ENCODE measurements around the gene UBXN11.

The UBXN11 gene

DNA sequence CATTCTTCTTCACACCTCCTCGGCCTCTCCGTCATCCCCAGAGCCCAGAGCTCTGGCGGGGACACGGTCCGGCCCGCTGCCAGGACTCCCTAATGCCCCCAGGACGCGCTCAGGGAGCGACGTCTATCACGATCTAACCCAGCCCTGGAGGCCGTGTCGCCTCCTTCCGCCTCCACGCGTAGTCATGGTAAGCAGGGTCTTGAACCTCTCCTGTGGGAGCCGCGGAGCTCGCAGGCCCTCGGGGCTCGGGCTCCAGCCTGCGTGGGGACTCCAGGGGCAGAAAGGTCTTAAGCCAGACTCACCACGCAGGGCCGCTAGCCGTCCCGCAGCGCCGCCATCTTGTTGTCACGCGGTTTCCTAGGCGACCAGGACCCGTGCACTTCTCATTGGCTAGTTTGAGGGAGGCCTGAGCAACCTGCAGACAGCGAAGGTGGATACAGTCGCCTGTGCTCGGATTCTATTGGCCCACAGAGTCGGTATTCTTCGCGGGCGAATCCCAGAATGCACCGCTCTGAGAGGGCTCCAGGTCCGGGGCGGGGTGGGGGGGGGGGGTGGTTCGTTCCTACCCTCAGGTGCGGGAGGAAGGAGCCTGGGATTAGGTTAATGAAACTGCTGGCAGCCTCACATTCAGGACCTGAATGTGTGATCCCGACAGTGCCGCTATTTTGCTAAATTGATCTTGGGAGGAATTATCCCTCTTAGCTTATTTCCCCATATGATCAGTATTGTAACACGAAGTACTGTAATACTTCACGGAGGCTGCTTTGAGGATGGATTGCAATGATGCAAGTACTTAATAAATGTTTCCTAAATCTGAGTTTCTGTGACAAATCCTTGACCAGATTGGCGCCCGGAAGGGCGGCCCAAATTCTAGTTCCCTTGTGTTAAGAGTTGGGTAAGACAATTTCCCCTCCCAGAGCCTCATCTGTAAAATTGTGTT is at the start of gene UBXN11:
UBXN11 (minus strand) TSS at position 347 of the 940 bp plus-strand sequence. CDS start 3,753 bp downstream, outside the sequence.
- peak; percentile 89 to 91 (median 90) for DNase-seq (ENCODE audit: low read depth in 2 of 3, low spot score in 1 of 3)

GRCh38 chr1:26356106-26356505 is 49.7 kb upstream of the UBXN11 start:
- DNase-seq (ENCODE audit: low read depth in 2 of 3, low spot score in 1 of 3): no peak

DNA sequence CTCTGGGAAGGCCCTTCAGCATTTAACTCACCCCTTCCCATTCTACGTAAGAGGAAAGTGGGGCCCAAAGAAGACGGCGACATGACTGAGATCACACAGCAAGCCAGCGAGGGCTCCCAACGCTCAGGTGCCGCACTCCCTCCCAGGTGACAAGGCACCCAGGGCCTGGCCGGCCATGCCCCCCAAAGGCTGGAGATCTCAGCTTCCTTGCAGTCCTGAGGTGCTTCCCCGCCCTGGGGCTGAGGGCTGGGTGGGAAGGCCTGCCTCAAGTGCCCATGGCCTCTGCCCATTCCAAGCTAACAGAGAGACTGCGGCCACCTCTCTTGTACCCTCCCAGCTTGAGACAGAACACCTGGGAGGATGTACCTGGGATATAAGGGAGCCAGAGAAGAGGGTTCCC is 48.5 kb upstream of the UBXN11 start:
- DNase-seq (ENCODE audit: low read depth in 2 of 3, low spot score in 1 of 3): no peak

DNA sequence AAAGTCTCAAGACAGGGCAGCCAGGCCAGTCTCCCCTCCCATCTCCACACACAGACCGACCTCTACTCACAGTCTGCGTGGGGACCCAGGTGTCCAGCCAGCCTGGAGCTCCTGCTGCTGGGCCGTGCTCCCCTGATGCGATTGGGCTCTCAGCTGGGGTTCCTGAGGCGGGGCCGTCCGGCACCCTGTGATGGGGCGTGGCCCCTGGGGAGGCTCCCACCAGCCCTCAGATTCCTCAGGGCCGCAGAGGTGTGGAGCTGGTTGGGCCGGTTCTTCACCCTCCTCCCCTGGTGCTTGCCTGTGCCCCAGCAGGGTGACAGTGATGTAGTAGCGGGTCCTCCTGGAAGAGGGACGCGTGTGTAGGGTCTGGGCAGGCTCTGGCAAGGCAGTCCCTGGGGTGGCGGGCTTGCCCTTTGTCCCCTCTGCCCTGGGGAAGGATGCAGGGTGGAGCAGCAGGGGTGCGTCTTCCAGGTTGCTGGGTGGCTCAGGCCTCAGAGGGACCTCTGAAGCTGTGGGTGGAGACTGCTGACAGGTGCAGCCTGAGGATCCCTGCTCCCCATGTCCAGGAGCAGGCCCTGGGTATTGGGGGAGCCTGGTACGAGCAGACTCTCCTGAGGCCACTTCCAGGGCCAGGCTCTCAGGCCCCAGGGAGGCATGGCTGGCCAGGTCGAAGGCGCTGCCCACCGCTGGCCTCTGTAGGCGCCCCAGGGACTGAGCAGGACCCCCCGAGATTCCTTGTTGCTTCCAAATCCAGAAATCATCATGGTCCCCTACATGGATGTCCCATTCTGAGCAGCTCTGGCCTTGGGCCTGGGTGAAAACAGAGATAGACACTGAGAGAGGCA is 47.8 kb upstream of the UBXN11 start, which contains the start of gene CRYBG2:
CRYBG2 (minus strand) TSS at position 155 of the 845 bp plus-strand sequence. CDS start 7,473 bp downstream, outside the sequence.
- DNase-seq (ENCODE audit: low read depth in 2 of 3, low spot score in 1 of 3): no peak

DNA sequence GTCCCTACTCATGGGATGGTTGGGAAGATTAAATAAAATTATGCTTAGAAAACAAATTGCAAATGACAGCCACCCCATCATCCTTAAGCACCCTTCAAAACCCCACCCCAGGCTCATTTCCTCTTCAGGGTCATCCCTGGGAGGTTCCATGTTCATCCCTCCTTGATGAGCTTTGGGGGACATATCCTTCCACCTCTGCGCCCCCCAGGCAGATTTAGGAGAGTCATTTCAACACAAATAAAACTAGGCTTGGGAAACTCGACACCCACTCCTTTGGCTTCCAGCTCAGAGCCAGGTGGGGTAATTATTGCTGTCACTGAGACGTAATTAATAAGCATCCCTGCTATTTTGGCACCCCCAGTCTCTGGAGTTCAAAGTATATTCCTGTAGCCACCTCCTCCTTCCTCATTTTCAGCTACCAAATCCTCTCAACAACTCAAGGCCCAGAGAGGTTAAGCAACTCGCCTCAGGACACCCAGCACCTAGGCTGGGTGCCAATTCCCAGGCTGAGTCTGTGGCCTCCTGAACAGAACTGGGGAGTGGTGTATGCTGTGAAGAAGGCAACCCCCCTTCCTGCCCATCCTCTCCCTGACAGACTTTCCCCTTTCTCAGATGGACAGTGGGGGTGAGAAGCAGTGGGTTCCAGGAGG is 46.9 kb upstream of the UBXN11 start:
- DNase-seq (ENCODE audit: low read depth in 2 of 3, low spot score in 1 of 3): no peak

- DNase-seq (ENCODE audit: low read depth in 2 of 3, low spot score in 1 of 3): no peak
Measured at GRCh38 chr1:26352338-26352679, 45.9 kb upstream of the UBXN11 start.

GRCh38 chr1:26351590-26352337 is 45.3 kb upstream of the UBXN11 start:
- DNase-seq (ENCODE audit: low read depth in 2 of 3, low spot score in 1 of 3): no peak

- no peak for DNase-seq (ENCODE audit: low read depth in 2 of 3, low spot score in 1 of 3)
Measured at GRCh38 chr1:26350701-26351589, 44.5 kb upstream of the UBXN11 start.

- no peak for DNase-seq (ENCODE audit: low read depth in 2 of 3, low spot score in 1 of 3)
Measured at GRCh38 chr1:26350343-26350700, 43.9 kb upstream of the UBXN11 start.

GRCh38 chr1:26349877-26350244 is 43.4 kb upstream of the UBXN11 start:
- DNase-seq (ENCODE audit: low read depth in 2 of 3, low spot score in 1 of 3): no peak

DNA sequence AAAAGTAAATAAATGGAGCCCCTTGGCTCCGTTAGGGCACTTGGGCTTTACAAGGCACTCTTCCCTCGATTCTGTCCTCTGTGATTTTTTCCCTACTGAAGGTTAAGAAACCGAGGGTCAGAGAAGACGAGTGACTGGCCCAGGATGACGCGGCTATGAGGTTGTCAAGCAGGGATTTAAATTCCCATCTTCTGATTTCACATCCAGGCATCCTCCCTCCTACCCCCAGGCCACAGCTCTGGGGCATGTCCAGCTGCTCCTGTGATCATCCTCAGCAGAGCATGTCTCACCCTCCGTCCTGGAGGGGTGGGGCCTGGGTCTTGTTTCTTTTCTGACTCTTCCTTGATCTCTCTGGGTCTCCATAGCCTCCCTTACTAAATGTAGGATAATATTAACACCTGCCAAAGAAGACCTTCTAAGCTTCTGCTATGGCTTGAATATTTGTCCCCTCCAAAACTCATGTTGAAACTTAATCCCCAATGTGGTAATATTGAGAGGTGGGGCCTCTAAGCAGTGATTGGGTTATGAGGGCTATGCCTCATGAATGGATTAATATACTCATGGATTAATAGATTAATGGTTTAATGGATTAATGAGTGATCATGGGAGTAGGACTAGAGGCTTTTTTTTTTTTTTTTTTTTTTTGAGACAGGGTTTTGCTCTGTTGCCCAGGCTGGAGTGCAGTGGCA is 42.9 kb upstream of the UBXN11 start:
- DNase-seq (ENCODE audit: low read depth in 2 of 3, low spot score in 1 of 3): no peak

DNA sequence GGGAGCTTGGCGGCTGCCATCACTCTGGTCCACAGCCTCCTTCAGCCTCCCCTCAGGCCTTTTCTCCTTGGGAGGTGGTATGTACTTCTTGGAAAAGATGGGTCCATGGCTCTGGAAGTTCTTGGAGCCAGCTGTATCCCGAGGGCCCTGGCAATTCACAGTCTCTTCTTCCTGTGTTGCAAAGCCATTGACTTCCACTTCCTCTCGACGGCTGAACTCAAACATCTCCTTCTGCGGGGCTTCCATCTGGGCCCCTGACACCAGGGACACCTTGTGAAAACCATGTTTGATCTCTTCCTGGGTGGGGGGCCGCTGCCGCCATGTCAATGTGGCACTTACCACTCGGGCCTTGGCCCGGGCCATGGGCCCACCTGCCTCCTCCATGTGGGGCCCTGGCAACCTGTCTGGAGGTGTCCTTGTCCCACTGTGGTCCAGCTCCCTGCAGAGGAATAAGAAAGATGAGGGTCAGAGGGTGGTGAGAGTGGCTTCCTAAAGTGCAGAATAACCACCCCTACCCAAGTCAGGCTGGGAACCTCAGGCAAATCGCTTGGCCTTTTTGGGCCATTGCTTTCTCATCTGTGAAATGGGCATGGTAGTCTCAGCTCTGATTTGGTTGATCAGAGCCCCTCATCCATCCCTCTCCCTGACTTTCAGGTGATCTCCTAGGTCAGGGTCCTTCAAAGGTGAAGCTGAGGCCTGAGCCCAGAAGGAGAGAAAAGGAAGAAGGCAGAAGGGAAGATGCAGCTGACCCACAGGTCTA is 40.0 kb upstream of the UBXN11 start:
- no peak for DNase-seq (ENCODE audit: low read depth in 2 of 3, low spot score in 1 of 3)

GRCh38 chr1:26345718-26346117 is 39.3 kb upstream of the UBXN11 start:
- no peak for DNase-seq (ENCODE audit: low read depth in 2 of 3, low spot score in 1 of 3)

DNA sequence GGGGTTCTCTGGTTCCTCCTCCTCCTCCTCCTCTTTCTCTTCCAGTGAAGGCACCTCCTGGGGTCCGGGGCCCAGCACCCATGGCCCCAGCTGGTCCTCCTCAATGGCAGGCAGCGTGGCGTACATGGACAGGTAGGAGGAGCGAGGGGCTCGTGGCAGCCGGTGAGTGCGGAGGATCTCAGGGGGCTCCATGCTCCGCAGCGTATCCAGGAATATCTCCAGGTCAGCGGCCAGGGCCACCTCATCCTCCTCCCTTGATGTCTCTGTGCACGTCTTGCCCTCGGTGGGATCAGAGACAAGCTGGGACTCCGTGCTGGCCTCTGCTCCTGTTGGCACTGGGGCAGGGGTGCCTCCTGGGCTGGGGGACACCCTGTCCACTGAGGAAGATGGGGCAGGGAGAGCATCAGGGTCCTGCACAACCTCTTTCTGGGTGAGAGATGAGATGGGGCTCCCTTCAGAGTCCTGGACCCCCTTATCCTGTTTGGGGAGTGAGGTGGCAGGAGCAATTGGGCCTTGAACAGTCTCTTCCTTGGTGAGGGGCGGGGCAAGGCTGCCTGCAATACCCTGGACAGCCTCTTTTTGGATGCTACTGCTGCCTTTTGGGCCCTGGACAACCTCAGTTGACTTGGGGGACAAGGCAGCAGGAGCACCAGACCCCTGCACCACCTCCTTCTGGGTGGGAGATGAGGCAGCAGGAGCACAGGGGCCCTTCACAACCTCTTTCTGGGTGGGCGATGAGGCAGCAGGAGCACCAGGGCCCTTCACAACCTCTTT is 37.9 kb upstream of the UBXN11 start:
- no peak for DNase-seq (ENCODE audit: low read depth in 2 of 3, low spot score in 1 of 3)

GRCh38 chr1:26340047-26340481 is 33.6 kb upstream of the UBXN11 start:
- no peak for DNase-seq (ENCODE audit: low read depth in 2 of 3, low spot score in 1 of 3)

GRCh38 chr1:26338670-26339069 is 32.2 kb upstream of the UBXN11 start:
- DNase-seq (ENCODE audit: low read depth in 2 of 3, low spot score in 1 of 3): no peak

GRCh38 chr1:26337625-26338024 is 31.2 kb upstream of the UBXN11 start:
- DNase-seq (ENCODE audit: low read depth in 2 of 3, low spot score in 1 of 3): no peak

DNA sequence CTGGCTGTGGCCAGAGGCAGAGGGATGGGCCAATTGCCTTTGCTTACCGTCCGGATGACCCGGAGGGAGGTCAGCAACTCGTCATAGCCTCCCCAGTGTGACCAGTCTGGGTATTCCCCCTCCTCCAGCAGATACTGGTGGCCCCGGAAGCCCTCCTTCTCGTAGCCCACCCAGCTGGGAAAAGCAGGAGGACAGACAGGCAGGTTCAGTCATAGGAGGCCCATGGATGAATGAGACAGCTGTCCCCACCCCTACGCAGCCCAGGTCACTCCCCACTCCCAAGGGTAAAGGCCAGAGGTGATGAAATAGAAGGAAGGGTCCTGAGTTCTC is 30.7 kb upstream of the UBXN11 start:
- no peak for DNase-seq (ENCODE audit: low read depth in 2 of 3, low spot score in 1 of 3)
